GM10248 (cell line): ENCODE measurements around the gene MAMDC2.

Experiments used
- CTCF ChIA-PET: fragments of 300-600 bp; sonication (Branson Sonifier 250); formaldehyde crosslinking; extraction: SDS; loops from one replicate; lab custom pipeline; 2021; ENCODE audit warnings: antibody characterized with exemption; lab: Yijun Ruan, JAX
- POLR2A ChIA-PET: fragments of 350-650 bp; sonication (Branson Sonifier 250); formaldehyde crosslinking; extraction: SDS; loops from one replicate; lab custom pipeline; 2020; ENCODE audit warnings: antibody characterized with exemption; lab: Yijun Ruan, JAX
- DNase-seq: peaks from one replicate; pipeline ENCODE4 v3.0.0; 2012; ENCODE audit errors: extremely low spot score
- TF ChIP-seq, protein P1 (sequence below): IDR thresholded peaks from 2 replicates; pipeline ENCODE4 v1.5.1; 2012; ENCODE audit warnings: mild to moderate bottlenecking, low read depth; ENCODE audit errors: extremely low read depth, missing control alignments, control extremely low read depth

MAMDC2 gene

DNA sequence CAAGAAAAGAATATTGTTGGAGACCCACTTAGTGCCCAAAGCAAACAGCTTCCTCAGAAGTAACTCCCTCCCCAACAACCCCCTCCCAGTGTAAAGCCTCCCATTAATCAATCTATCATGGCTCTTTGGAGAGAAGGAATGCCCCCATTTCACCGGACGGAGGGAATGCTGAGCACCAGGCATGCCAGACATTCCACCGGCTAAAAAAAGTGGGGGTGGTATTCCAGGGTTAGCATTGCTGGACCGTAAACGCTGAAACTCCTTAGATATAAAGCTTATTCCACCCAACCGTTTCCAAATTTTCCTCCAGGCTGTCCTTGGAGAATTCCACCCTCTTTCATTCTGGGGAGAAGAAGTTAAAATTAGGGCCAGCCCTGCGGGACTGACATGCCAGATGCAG is 363 bp upstream of the MAMDC2 start:
- DNase-seq = no peak
- TF ChIP-seq, protein P1, sequence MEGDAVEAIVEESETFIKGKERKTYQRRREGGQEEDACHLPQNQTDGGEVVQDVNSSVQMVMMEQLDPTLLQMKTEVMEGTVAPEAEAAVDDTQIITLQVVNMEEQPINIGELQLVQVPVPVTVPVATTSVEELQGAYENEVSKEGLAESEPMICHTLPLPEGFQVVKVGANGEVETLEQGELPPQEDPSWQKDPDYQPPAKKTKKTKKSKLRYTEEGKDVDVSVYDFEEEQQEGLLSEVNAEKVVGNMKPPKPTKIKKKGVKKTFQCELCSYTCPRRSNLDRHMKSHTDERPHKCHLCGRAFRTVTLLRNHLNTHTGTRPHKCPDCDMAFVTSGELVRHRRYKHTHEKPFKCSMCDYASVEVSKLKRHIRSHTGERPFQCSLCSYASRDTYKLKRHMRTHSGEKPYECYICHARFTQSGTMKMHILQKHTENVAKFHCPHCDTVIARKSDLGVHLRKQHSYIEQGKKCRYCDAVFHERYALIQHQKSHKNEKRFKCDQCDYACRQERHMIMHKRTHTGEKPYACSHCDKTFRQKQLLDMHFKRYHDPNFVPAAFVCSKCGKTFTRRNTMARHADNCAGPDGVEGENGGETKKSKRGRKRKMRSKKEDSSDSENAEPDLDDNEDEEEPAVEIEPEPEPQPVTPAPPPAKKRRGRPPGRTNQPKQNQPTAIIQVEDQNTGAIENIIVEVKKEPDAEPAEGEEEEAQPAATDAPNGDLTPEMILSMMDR = no peak
- POLR2A ChIA-PET = no interaction called here
- CTCF ChIA-PET = interaction anchor here (1.2 to 1.7 kb wide), 3 partner anchors 9 to 12 kb away, joined by 4 to 5 read pairs (median 4); no protein-coding TSS in a partner anchor

DNA sequence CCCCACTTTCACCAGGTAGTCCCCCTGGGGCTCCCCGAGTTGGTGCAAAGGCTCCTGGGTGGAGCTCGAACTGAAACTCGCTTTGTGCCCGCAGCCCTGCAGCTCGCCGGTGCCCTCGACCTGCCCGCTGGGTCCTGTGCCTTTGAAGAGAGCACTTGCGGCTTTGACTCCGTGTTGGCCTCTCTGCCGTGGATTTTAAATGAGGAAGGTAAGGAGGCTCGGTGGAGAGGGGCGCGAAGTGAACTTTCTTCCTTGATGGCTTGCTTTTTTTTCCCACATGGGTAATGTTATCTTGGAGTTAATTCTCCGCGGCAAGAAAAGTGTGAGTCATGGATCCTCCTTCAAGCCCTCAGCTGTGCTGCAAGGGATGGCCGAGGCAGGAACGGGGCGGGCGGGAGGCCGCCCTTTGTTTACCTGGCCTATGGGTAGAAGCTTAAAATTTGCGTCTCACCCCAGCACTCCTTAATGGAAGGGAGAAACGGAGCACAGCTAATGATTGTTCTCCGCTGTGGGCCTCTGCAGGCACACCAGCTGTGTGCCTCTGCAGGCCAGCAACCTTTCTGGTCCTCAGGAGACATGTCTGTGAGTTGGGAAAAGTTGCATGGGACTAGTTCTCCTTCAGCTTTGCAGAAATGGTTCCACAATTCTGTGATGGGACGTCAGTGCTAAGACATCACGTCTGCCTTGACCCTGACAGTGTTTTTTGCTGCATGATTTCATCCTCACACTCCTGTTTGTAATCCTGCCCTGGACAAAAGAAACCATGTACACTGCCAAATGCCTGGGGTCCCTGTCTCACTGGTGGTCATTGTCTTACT is 1.1 kb downstream of the MAMDC2 start:
- ChIA-PET POLR2A (no interaction called here), CTCF (interaction anchor here (1.5 kb wide), 1 partner anchor 10 kb away, joined by 5 read pairs; no protein-coding TSS in a partner anchor)
- DNase-seq = no peak
- TF ChIP-seq, protein P1 = no peak

DNA sequence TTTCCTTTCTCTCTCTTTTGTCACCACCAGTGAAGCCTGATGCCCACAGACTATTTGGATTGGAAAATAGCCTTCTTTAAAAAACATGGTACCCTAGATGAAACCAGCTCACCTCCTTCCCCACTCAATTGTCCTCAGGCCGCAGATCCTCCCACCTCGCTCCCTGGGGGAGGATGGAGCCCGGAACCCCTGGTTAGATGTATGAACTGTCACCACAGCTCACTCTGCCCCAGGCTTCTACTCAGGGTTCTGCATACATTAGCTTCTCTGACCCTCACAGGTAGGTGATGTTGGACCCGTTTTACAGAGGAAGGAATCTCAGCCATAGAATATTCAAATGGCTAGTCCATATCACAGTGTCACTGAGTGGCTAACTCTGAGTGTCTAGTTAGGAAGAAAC is 1.8 kb downstream of the MAMDC2 start:
- TF ChIP-seq, protein P1 = no peak
- DNase-seq = no peak
- CTCF ChIA-PET = no interaction called here
- POLR2A ChIA-PET = no interaction called here

DNA sequence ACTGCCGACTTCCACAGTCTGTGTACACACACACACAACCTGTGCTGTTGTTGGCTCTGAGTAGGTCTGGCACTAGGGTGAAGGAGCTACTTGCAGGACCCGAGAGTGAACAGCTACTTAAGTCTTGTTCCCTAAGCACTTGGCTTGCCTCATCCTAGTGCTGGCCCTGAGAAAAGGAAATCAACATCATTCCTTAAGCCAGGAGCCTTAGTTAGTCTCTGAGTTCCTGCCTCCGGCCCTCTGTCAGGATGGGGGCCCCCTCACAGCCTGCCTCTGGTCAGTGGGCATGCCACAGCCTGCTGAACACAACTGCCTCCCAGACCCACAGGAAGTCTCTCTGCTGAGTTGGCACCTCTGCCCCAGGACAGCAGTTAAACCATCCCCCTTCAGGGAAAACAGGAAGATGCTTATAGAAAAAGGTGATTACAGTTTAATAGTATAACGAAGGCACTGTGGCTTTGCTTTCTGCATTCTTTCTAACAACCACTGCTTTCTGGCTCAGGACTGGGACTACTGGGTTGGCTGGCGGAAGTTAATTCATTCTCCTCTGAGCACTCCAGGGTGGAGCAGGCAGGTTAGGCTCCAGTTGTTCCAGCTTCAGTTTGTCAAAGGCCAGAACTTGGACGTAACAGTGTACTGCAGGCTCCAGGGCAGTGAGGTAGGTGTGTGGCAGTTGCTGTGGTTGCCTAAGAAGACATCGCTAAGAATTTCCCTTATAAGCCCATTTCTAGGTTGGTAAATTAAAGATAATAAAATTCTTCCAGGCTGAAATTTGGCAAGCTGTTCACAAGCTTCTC is 2.8 kb downstream of the MAMDC2 start:
- TF ChIP-seq, protein P1 = no peak
- DNase-seq = no peak
- CTCF ChIA-PET = no interaction called here
- POLR2A ChIA-PET = no interaction called here

DNA sequence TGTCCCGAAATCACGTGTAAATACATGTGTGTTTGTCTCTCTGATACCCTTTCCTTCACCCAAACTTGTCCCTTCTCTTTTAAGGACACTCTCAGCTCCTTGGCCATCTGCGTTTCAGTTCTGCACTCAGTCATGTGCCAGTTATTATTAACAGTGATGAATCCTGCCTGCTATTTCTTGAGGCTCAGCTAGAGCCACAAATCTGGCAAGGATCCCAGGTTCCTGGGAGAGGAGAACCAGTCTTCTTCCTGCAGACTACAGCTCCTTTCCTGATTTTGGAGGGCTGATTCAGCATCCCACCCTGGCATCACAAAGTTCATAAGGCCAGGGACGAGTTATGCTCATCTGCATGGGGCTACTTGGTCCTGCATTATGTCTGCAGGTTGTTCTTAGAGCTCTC is 5.6 kb downstream of the MAMDC2 start:
- POLR2A ChIA-PET = no interaction called here
- DNase-seq = no peak
- TF ChIP-seq, protein P1 = no peak
- CTCF ChIA-PET = interaction anchor here (1.2 kb wide), 1 partner anchor 63 kb away, joined by 4 read pairs; no protein-coding TSS in a partner anchor

DNA sequence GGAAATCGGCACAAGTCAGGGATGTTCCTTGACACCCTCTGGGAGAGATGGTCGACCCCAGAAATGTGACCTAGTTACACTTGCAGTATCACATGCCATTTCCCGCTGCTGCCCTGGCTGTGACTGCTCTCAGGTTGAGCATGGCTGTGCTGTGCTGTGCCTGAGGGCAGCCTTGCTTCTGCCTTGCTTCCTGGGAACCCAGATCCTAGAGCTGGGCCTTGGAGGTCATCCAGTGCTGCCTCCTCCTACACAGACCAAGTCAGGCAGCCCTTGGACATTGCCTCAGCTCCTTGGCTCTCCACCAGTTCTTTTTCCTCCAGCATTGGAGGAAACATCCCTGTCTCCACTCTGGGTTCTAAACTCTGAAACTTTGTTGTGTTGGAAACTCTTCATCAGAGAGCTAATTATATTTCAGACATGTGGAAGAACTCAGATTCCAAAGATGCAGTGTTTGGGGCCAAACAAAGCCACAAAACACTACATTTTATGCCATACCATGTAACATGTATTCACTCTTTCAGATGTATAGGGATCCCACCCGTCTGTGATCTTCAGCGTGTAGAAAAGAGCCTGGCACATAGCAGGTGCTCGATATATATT is 6.1 kb downstream of the MAMDC2 start:
- ChIA-PET CTCF (interaction anchor here (1.2 kb wide), 1 partner anchor 63 kb away, joined by 4 read pairs; no protein-coding TSS in a partner anchor), POLR2A (no interaction called here)
- no peak for DNase-seq
- TF ChIP-seq, protein P1 = no peak
